GM15510 (cell line): ENCODE measurements around the gene RASL11A.

Experiments used
- POLR2A ChIP-seq: IDR thresholded peaks from 3 replicates; pipeline ENCODE4 v1.6.1; 2011; ENCODE audit warnings: borderline replicate concordance; ENCODE audit not compliant: insufficient read length; ENCODE audit errors: extremely low read depth

The RASL11A gene

GRCh38 chr13:27259831-27260230 is 10.8 kb upstream of the RASL11A start:
- TF ChIP-seq POLR2A: no peak

DNA sequence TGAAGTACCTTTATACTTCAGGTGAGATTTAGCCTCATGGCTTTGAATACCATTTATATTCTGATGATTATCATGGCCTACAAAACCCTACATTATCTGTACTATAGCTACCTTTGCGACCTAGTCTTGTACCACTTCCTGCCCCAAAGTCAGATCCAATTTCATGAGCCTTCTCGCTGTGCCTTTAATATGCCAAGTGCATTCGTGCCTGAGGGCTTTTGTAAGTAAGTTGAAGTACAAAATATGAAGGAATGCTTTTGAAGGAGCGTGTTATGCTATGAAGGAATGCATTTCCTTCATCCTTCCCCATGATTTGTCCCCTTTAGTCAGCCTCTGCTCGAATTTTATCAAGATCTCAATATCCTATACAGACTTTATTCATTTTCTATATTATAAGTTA is 9.2 kb upstream of the RASL11A start:
- TF ChIP-seq POLR2A: no peak

DNA sequence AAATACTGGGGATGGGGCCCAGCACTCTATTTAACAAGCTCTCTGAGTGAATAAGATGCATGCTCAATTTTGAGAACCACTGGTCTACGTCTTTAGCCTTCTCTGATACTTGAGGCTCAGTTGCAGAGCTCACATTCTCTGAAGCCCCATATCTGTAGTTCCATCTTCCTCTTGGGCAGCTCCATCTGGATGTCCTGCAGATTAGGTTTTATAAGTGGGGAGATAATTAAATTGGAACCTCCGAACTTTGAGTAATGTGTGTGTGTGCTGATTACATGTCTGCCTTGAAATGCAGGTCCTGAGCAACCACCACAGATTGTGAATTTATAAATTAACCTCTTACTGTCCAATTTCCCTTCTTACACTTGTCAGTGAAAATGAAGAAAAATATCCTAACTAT is 7.2 kb upstream of the RASL11A start:
- no peak for TF ChIP-seq POLR2A

DNA sequence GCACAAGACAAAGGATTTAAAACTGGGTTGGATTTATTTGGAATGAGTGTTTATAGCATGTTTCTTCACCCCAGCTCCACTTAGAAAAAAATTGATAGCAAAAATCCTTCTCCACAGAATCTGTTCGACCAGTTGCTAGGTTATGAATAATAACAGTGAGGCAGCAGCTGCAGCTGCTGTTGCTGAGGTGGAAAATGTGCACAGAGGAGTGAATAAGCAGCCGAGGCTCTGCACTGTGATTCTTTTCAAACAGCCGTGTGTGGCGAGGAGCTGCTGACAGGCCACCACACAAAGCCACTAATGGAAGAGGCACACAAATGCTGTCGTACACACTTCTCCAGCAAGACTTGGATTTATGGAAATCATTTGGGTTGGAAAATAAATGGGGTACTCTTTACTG is 6.4 kb upstream of the RASL11A start:
- no peak for TF ChIP-seq POLR2A

DNA sequence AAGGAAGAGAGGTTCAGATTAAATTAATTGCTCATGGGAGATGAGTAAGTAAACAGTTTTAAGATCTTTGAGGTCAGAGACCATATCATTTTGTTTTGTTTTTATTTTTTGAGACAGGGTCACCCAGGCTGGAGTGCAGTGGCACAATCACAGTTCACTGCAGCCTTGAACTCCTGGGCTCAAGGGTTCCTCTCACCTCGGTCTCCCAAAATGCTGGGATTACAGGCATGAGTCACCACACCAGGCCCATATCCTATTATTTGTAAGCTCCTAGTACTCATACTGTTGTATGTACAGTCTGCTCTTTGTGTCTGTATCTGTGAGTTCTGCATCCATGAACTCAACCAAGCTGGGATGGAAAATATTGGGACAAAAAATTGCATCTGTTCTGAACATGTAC is 6.0 kb upstream of the RASL11A start:
- TF ChIP-seq POLR2A: no peak

DNA sequence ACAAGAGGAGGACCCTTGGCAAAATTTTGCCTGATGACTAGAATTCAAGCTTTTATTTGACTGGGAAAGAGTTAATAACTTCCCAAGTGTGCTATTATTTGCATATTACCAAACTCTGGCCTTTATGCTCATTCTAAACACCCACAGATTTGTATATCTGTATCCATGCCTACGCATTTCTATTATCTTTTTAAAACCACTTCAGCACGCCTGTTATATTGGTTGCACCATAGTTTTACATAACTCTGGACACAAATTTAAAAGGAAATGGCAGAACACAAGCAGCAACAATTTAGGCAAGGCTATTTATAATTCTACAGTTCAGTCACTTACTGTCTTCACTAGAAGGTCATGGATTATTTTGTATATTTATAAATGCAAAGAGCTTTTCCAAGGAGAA is 3.7 kb upstream of the RASL11A start:
- no peak for TF ChIP-seq POLR2A

DNA sequence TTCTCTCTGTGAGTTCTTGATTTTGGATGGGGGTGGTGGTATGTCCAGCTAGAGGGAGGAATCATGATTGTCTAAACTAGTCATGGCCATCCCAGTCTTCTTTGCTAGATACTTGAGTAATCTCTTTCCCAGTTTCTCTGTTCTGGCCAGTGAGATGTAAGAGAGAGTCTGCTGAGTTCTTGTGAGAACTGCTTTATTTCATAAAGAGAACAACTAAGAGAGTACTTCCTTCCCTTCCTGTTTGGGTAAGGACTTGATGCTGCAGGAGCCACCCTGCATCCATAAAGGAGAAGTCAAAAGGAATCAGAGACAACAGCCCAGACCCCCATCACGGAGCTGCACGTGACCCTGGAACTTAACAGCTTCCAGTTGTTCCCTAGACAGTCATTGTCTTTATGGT is 3.0 kb upstream of the RASL11A start:
- TF ChIP-seq POLR2A: no peak

DNA sequence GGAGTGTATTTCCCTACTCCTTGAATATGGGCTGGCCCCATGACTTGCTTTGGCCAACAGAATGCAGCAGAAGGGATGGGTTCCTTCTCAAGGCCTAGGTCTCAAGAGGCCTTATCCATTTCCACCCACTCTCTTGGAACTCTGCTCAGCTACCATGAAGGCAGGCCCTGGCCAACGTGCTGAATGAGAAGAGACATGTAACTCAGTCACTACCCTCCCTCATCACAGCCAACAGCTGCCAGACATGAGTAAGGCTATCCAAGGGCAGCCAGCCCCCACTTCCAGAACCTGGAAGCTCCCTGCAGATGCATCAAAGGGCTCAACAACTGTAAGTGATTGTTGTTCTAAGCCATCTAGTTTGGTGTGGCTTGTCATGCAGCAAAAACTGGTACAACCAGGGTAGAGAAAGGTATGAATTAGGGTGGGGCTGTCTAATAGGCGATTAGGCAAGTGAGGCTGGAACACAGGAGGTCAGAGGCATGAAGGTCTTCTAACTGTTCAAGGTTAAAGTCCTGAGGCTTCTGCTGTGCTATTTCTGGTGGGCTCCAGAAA is 1.4 kb upstream of the RASL11A start:
- TF ChIP-seq POLR2A: no peak

- TF ChIP-seq POLR2A: no peak
Measured at GRCh38 chr13:27271570-27272096, 1.0 kb downstream of the RASL11A start.

GRCh38 chr13:27273658-27274425 is 3.2 kb downstream of the RASL11A start:
- no peak for TF ChIP-seq POLR2A

DNA sequence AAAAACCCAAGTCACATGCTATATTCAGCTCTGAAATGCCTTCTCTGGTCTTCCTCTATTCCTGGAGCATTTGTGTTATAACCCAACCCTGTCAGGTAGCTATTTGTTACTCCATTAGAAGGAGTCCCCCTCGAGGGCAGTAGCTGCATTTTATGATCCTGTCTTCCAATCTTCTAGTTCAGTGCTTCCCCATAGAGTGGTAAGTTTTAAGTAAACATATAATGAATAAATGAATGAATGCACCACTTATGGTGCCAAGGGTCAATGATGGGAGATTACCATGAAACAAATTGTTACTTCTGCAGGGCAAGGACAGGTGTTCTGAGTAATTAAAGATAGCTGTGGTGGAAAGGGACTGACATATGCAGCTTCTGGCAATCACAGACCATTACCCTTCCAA is 4.0 kb downstream of the RASL11A start:
- TF ChIP-seq POLR2A: no peak

DNA sequence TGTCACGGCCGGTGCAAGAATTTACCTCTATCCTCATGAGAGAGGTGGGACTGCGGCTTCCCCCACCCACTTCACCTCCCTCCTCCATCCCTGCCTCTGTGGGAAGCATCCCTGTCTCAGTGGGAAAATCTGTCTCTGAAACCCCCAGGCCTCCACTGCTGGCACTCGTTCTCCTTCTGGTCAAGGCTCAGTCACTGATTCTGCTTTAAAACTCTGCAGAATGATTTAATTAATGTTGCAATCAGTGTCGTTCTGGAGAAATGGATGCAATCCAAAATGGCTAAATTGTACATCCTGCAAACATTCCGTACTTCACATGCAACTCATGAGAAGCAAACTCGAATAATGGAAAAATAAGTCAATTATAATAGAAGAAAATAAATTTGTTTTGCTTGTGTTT is 5.6 kb downstream of the RASL11A start:
- TF ChIP-seq POLR2A: no peak

GRCh38 chr13:27279506-27279905 is 8.9 kb downstream of the RASL11A start:
- no peak for TF ChIP-seq POLR2A

- TF ChIP-seq POLR2A: no peak
Measured at GRCh38 chr13:27280009-27280656, 9.5 kb downstream of the RASL11A start.

GRCh38 chr13:27280841-27281240 is 10.2 kb downstream of the RASL11A start:
- no peak for TF ChIP-seq POLR2A

- TF ChIP-seq POLR2A: no peak
Measured at GRCh38 chr13:27281420-27281819, 10.8 kb downstream of the RASL11A start.
